OCI-LY3 (cell line): ENCODE measurements around the gene CELSR2.
A peak's percentile ranks its signal among the peaks of the same experiment; 100 is the strongest.

Source experiments
- H2AFZ ChIP-seq: fragments of 200-600, 300-600 bp; shearing (Covaris generic); 2 replicates; pipeline ENCODE4 v1.6.0; 2014; ENCODE audit warnings: antibody characterized with exemption, low read depth, low read length
- H3K27ac ChIP-seq: fragments of 200-600, 300-600 bp; sonication (generic); 2 replicates; pipeline ENCODE4 v1.5.1; 2014; ENCODE audit warnings: mild to moderate bottlenecking, low read length, moderate library complexity, mixed read lengths
- H3K27me3 ChIP-seq: fragments of 200-600, 300-600 bp; sonication (generic); 2 replicates; pipeline ENCODE4 v1.6.1; 2014; ENCODE audit warnings: low read depth, low read length, mixed read lengths
- H3K36me3 ChIP-seq: fragments of 200-600, 300-600 bp; sonication (generic); replicated peaks from 2 replicates; pipeline ENCODE3; 2014; ENCODE audit warnings: low read depth, low read length, mixed read lengths
- H3K4me1 ChIP-seq: fragments of 300-600, 200-600 bp; sonication (generic); 2 replicates; pipeline ENCODE4 v1.6.1; 2014; ENCODE audit warnings: low read length, mixed read lengths
- H3K4me2 ChIP-seq: fragments of 200-600, 300-600 bp; sonication (generic); 2 replicates; pipeline ENCODE4 v1.6.1; 2014; ENCODE audit warnings: low read length, mixed read lengths
- H3K4me3 ChIP-seq: fragments of 300-600, 200-600 bp; sonication (generic); 2 replicates; pipeline ENCODE4 v1.5.1; 2014; ENCODE audit warnings: antibody characterized with exemption, mild to moderate bottlenecking, low read length, moderate library complexity
- H3K79me2 ChIP-seq: fragments of 300-600, 200-600 bp; shearing (Covaris generic); 2 replicates; pipeline ENCODE4 v1.6.1; 2014; ENCODE audit warnings: mild to moderate bottlenecking, low read length, mixed read lengths
- H3K9ac ChIP-seq: fragments of 300-600, 200-600 bp; shearing (Covaris generic); 2 replicates; pipeline ENCODE4 v1.6.0; 2014; ENCODE audit warnings: mild to moderate bottlenecking, low read length, moderate library complexity
- H3K9me3 ChIP-seq: fragments of 200-600, 300-600 bp; shearing (Covaris generic); 2 replicates; pipeline ENCODE4 v1.6.1; 2014; ENCODE audit warnings: low read length, mixed read lengths; ENCODE audit not compliant: insufficient read depth
- H4K20me1 ChIP-seq: fragments of 200-600, 300-600 bp; sonication (generic); 2 replicates; pipeline ENCODE4 v1.6.1; 2016; ENCODE audit warnings: low read length, mixed read lengths; ENCODE audit not compliant: insufficient read depth
- EZH2phosphoT487 ChIP-seq: fragments of 200-600 bp; shearing (Covaris generic); IDR thresholded peaks from 2 replicates; pipeline ENCODE4 v1.6.1; 2018; ENCODE audit warnings: antibody characterized with exemption, mixed run types, low read depth
- TF ChIP-seq, protein P1 (sequence below): fragments of 200-600, 300-600 bp; sonication (generic); IDR thresholded peaks from 2 replicates; pipeline ENCODE4 v1.5.1; 2014; ENCODE audit warnings: antibody characterized with exemption, low read length, low read depth

CELSR2 gene

DNA sequence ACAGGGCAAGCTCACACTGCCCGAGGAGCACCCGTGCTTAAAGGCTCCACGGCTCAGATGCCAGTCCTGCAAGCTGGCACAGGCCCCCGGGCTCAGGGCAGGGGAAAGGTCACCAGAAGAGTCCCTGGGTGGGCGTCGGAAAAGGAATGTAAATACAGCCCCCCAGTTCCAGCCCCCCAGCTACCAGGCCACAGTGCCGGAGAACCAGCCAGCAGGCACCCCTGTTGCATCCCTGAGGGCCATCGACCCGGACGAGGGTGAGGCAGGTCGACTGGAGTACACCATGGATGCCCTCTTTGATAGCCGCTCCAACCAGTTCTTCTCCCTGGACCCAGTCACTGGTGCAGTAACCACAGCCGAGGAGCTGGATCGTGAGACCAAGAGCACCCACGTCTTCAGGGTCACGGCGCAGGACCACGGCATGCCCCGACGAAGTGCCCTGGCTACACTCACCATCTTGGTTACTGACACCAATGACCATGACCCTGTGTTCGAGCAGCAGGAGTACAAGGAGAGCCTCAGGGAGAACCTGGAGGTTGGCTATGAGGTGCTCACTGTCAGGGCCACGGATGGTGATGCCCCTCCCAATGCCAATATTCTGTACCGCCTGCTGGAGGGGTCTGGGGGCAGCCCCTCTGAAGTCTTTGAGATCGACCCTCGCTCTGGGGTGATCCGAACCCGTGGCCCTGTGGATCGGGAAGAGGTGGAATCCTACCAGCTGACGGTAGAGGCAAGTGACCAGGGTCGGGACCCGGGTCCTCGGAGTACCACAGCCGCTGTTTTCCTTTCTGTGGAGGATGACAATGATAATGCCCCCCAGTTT, 1.3 kb downstream of the CELSR2 start:
- no peaks in the 10 kb centered on the region for H4K20me1 ChIP-seq

DNA sequence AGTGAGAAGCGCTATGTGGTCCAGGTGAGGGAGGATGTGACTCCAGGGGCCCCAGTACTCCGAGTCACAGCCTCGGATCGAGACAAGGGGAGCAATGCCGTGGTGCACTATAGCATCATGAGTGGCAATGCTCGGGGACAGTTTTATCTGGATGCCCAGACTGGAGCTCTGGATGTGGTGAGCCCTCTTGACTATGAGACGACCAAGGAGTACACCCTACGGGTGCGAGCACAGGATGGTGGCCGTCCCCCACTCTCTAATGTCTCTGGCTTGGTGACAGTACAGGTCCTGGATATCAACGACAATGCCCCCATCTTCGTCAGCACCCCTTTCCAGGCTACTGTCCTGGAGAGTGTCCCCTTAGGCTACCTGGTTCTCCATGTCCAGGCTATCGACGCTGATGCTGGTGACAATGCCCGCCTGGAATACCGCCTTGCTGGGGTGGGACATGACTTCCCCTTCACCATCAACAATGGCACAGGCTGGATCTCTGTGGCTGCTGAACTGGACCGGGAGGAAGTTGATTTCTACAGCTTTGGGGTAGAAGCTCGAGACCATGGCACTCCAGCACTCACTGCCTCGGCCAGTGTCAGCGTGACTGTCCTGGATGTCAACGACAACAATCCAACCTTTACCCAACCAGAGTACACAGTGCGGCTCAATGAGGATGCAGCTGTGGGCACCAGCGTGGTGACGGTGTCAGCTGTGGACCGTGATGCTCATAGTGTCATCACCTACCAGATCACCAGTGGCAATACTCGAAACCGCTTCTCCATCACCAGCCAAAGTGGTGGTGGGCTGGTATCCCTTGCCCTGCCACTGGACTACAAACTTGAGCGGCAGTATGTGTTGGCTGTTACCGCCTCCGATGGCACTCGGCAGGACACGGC, 2.2 kb downstream of the CELSR2 start:
- Histone ChIP-seq H3K27me3 (no peaks in the 10 kb centered on the region), H3K79me2 (no peaks in the 10 kb centered on the region), H2AFZ (no peak overlapping the region), H4K20me1 (no peaks in the 10 kb centered on the region), H3K4me2 (no peak overlapping the region), H3K27ac (no peak overlapping the region), H3K36me3 (no peaks in the 10 kb centered on the region), H3K9me3 (no peaks in the 10 kb centered on the region), H3K4me3 (no peak overlapping the region), H3K9ac (no peak overlapping the region), H3K4me1 (peaks cover 5% of the 10 kb centered on the region)
- TF ChIP-seq, protein P1, sequence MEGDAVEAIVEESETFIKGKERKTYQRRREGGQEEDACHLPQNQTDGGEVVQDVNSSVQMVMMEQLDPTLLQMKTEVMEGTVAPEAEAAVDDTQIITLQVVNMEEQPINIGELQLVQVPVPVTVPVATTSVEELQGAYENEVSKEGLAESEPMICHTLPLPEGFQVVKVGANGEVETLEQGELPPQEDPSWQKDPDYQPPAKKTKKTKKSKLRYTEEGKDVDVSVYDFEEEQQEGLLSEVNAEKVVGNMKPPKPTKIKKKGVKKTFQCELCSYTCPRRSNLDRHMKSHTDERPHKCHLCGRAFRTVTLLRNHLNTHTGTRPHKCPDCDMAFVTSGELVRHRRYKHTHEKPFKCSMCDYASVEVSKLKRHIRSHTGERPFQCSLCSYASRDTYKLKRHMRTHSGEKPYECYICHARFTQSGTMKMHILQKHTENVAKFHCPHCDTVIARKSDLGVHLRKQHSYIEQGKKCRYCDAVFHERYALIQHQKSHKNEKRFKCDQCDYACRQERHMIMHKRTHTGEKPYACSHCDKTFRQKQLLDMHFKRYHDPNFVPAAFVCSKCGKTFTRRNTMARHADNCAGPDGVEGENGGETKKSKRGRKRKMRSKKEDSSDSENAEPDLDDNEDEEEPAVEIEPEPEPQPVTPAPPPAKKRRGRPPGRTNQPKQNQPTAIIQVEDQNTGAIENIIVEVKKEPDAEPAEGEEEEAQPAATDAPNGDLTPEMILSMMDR: no peak
- no peak for TF ChIP-seq EZH2phosphoT487

More for the DNA sequence above, 1.3 kb downstream of the CELSR2 start:
- no peak overlapping the region for H3K27ac ChIP-seq
- peak overlapping the region; percentile 63; the same call in 1 of the 2 replicates for H3K4me2 ChIP-seq
- H3K79me2 ChIP-seq: no peaks in the 10 kb centered on the region
- H3K4me3 ChIP-seq: no peak overlapping the region
- H3K36me3 ChIP-seq: no peaks in the 10 kb centered on the region
- no peaks in the 10 kb centered on the region for H3K9me3 ChIP-seq
- no peak for TF ChIP-seq EZH2phosphoT487
- TF ChIP-seq, protein P1: no peak
- no peaks in the 10 kb centered on the region for H3K27me3 ChIP-seq
- no peak overlapping the region for H2AFZ ChIP-seq
- H3K4me1 ChIP-seq: peaks cover 5% of the 10 kb centered on the region
- no peak overlapping the region for H3K9ac ChIP-seq

DNA sequence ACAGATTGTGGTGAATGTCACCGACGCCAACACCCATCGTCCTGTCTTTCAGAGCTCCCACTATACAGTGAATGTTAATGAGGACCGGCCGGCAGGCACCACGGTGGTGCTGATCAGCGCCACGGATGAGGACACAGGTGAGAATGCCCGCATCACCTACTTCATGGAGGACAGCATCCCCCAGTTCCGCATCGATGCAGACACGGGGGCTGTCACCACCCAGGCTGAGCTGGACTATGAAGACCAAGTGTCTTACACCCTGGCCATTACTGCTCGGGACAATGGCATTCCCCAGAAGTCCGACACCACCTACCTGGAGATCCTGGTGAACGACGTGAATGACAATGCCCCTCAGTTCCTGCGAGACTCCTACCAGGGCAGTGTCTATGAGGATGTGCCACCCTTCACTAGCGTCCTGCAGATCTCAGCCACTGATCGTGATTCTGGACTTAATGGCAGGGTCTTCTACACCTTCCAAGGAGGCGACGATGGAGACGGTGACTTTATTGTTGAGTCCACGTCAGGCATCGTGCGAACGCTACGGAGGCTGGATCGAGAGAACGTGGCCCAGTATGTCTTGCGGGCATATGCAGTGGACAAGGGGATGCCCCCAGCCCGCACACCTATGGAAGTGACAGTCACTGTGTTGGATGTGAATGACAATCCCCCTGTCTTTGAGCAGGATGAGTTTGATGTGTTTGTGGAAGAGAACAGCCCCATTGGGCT, 3.0 kb downstream of the CELSR2 start:
- peaks cover 5% of the 10 kb centered on the region for H3K4me1 ChIP-seq
- H3K4me2 ChIP-seq: no peak overlapping the region

More for the DNA sequence above, 3.0 kb downstream of the CELSR2 start:
- no peaks in the 10 kb centered on the region for H4K20me1 ChIP-seq
- TF ChIP-seq, protein P1: no peak
- TF ChIP-seq EZH2phosphoT487: no peak
- no peak overlapping the region for H3K27ac ChIP-seq
- no peaks in the 10 kb centered on the region for H3K36me3 ChIP-seq
- H3K4me3 ChIP-seq: no peak overlapping the region
- no peak overlapping the region for H2AFZ ChIP-seq
- no peaks in the 10 kb centered on the region for H3K27me3 ChIP-seq
- H3K9me3 ChIP-seq: no peaks in the 10 kb centered on the region
- H3K79me2 ChIP-seq: no peaks in the 10 kb centered on the region
- H3K9ac ChIP-seq: no peak overlapping the region
